HCT116 (cell line): Measurements from ENCODE around the gene PDE4D.

Source experiments
- CEBPB ChIP-seq: IDR thresholded peaks from 2 replicates; pipeline ENCODE4 v1.6.1; 2012; ENCODE audit warnings: low read depth
- CTCF ChIP-seq, 3 experiments: fragments of 200-600 bp in 1 of 3; sonication (generic) in 1 of 3; IDR thresholded peaks in 2 of 3; conservative IDR thresholded peaks in 1 of 3; 2 replicates each; pipeline ENCODE4 v1.5.1; 2012 to 2017; ENCODE audit warnings: low read depth in 2 of 3, low read length in 2 of 3, antibody characterized with exemption in 1 of 3, borderline replicate concordance in 1 of 3, control low read depth in 1 of 3, mild to moderate bottlenecking in 1 of 3, mixed read lengths in 1 of 3, mixed run types in 1 of 3, moderate library complexity in 1 of 3; ENCODE audit not compliant: insufficient read depth in 1 of 3
- EGR1 ChIP-seq: IDR thresholded peaks from 2 replicates; pipeline ENCODE4 v1.6.1; 2012; ENCODE audit warnings: low read depth
- POLR2A ChIP-seq: IDR thresholded peaks from 2 replicates; pipeline ENCODE4 v1.7.0; 2011; ENCODE audit warnings: borderline replicate concordance; ENCODE audit not compliant: insufficient read depth, insufficient read length; ENCODE audit errors: extremely low read depth
- ZFX ChIP-seq: fragments of 450-650 bp; IDR thresholded peaks from 2 replicates; pipeline ENCODE4 v1.6.1; 2017

GRCh38 chr5:59786334-59786805 is 107.2 kb downstream of the PDE4D start:
- TF ChIP-seq POLR2A (no peak), CTCF (IDR thresholded peaks at IDR 0.05 in 2 of 3, conservative IDR thresholded peaks at IDR 0.05 in 1 of 3; ENCODE audit: borderline replicate concordance in 1 of 3, insufficient read depth in 1 of 3, low read depth in 2 of 3, low read length in 2 of 3) (no peak), CEBPB (no peak), EGR1 (no peak), ZFX (no peak)
